HL-60 (cell line): Measurements from ENCODE around the gene RHOD.

Source experiments
- POLR2AphosphoS5 ChIP-seq: IDR thresholded peaks from 2 replicates; pipeline ENCODE4 v1.6.1; 2012; ENCODE audit warnings: low read depth
- TF ChIP-seq, protein P1 (sequence below): IDR thresholded peaks from one replicate; pipeline ENCODE4 v1.5.1; 2011; ENCODE audit warnings: low read length, control low read depth, inconsistent platforms; ENCODE audit not compliant: insufficient read depth

DNA sequence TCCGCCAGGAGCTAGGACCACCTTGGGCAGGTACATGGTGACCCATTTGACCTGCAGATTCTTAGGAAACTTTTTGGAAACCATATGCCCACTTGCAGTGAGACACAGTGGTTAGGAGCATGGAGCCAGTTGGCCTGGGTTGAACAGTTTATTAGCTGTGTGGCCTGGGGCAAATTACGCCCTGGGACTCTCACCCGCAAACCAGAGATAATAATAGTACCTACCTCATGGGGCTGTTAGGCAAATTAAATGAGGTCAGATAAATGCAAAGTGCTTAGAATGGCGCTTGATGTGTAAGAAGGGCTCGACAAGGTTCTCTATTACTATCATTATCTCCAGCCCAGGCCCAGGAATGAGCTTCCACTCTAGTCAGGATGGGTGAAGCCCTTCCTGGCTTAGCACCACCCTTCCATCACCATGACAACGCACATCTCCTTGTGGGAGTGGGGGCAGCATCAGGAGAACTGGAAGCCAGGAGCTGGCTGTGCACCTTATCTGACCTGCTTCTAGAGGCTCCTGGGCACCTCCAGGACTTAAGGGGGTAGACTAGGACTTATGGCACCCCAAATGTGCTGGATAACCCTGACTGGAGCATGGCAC lies 28.6 kb upstream of the RHOD start:
- TF ChIP-seq, protein P1, sequence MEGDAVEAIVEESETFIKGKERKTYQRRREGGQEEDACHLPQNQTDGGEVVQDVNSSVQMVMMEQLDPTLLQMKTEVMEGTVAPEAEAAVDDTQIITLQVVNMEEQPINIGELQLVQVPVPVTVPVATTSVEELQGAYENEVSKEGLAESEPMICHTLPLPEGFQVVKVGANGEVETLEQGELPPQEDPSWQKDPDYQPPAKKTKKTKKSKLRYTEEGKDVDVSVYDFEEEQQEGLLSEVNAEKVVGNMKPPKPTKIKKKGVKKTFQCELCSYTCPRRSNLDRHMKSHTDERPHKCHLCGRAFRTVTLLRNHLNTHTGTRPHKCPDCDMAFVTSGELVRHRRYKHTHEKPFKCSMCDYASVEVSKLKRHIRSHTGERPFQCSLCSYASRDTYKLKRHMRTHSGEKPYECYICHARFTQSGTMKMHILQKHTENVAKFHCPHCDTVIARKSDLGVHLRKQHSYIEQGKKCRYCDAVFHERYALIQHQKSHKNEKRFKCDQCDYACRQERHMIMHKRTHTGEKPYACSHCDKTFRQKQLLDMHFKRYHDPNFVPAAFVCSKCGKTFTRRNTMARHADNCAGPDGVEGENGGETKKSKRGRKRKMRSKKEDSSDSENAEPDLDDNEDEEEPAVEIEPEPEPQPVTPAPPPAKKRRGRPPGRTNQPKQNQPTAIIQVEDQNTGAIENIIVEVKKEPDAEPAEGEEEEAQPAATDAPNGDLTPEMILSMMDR = no peak
- no peak for TF ChIP-seq POLR2AphosphoS5
